ENCODE results near the gene COL27A1.

Gene COL27A1

GRCh38 chr9:114348261-114348905 is 193.0 kb downstream of the COL27A1 start:
- DNase-seq, result no peak

- DNase-seq, result no peak
Measured at GRCh38 chr9:114348906-114349482, 193.7 kb downstream of the COL27A1 start.

GRCh38 chr9:114349713-114350480 is 194.6 kb downstream of the COL27A1 start:
- no peak for DNase-seq

- DNase-seq, result no peak
Measured at GRCh38 chr9:114350636-114351401, 195.5 kb downstream of the COL27A1 start.

GRCh38 chr9:114351932-114352331 is 196.6 kb downstream of the COL27A1 start:
- no peak for DNase-seq

GRCh38 chr9:114355821-114356220 is 200.5 kb downstream of the COL27A1 start:
- DNase-seq, result no peak

- no peak for DNase-seq
Measured at GRCh38 chr9:114356792-114357191, 201.5 kb downstream of the COL27A1 start.

- DNase-seq, result no peak
Measured at GRCh38 chr9:114357360-114357759, 202.0 kb downstream of the COL27A1 start.

GRCh38 chr9:114357911-114358328 is 202.6 kb downstream of the COL27A1 start:
- DNase-seq, result no peak

GRCh38 chr9:114359801-114360200 is 204.5 kb downstream of the COL27A1 start:
- no peak for DNase-seq

- no peak for DNase-seq
Measured at GRCh38 chr9:114361542-114361941, 206.2 kb downstream of the COL27A1 start.

All from NCI-H1417 (cell line).